RKO (cell line): Measurements from ENCODE around the gene CATSPERD.
"Not testable (repeated sequence)": the region's sequence is repeated elsewhere in the genome, so short reads cannot be mapped to it uniquely, and the experiment has no call there.

Source experiments
- DNase-seq: peaks from one replicate; pipeline ENCODE4 v3.0.0-alpha.2; 2016; ENCODE audit warnings: low spot score

CATSPERD gene

GRCh38 chr19:5697022-5697889, 23.2 kb upstream of the CATSPERD start:
- no peak for DNase-seq

- no peak for DNase-seq
These were observed 22.4 kb upstream of the CATSPERD start for GRCh38 chr19:5697890-5698634.

GRCh38 chr19:5698635-5699422, 21.6 kb upstream of the CATSPERD start:
- DNase-seq: no peak

- DNase-seq: no peak
These were observed 19.9 kb upstream of the CATSPERD start for GRCh38 chr19:5700455-5701092.

- not testable (repeated sequence) for DNase-seq
These were observed 18.4 kb upstream of the CATSPERD start for GRCh38 chr19:5702053-5702410.

- no peak for DNase-seq
These were observed 16.3 kb upstream of the CATSPERD start for GRCh38 chr19:5703819-5704818.

GRCh38 chr19:5705552-5705951, 14.9 kb upstream of the CATSPERD start:
- DNase-seq: no peak

GRCh38 chr19:5706876-5707573, 13.4 kb upstream of the CATSPERD start:
- no peak for DNase-seq

GRCh38 chr19:5707576-5708575, 12.6 kb upstream of the CATSPERD start:
- DNase-seq: no peak

- no peak for DNase-seq
These were observed 9.4 kb upstream of the CATSPERD start for GRCh38 chr19:5711025-5711424.

- no peak for DNase-seq
These were observed 8.7 kb upstream of the CATSPERD start for GRCh38 chr19:5711713-5712161.

GRCh38 chr19:5713228-5713627, 7.2 kb upstream of the CATSPERD start:
- DNase-seq: no peak

GRCh38 chr19:5714816-5715215, 5.6 kb upstream of the CATSPERD start:
- DNase-seq: no peak

- DNase-seq: no peak
These were observed 3.1 kb upstream of the CATSPERD start for GRCh38 chr19:5717215-5717935.

- DNase-seq: peak; percentile 80
These were observed 2.3 kb upstream of the CATSPERD start for GRCh38 chr19:5718037-5718578.

GRCh38 chr19:5718579-5719273, 1.7 kb upstream of the CATSPERD start:
- peak; percentile 94 for DNase-seq

GRCh38 chr19:5719274-5719960, 1.0 kb upstream of the CATSPERD start:
- no peak for DNase-seq
